H9 (cell line): Measurements from ENCODE around the gene OR13C8. TPM values are rescaled to one million over a fixed set of nuclear protein-coding genes. Genes with fewer than 3 reads are reported as not detected.

Experiments used
- DNase-seq: peaks from one replicate; pipeline ENCODE4 v3.0.0-alpha.2; 2017
- H2AFZ ChIP-seq: one replicate; pipeline ENCODE4 v1.6.1; 2013; ENCODE audit warnings: mild to moderate bottlenecking, low read length, control low read depth, moderate library complexity
- H2AK5ac ChIP-seq: 2 replicates; pipeline ENCODE4 v1.6.1; 2013; ENCODE audit warnings: low read length, control low read depth, mixed read lengths; ENCODE audit not compliant: insufficient read length
- H2BK120ac ChIP-seq: one replicate; pipeline ENCODE4 v1.6.1; 2013; ENCODE audit warnings: low read depth, mild to moderate bottlenecking, low read length, control low read depth, inconsistent platforms; ENCODE audit not compliant: poor library complexity, severe bottlenecking
- H2BK12ac ChIP-seq: 2 replicates; pipeline ENCODE4 v1.6.1; 2013; ENCODE audit warnings: low read length, control low read depth, mixed read lengths, low read depth; ENCODE audit not compliant: insufficient read length
- H2BK15ac ChIP-seq: 2 replicates; pipeline ENCODE4 v1.6.1; 2013; ENCODE audit warnings: low read depth, low read length, control low read depth
- H2BK20ac ChIP-seq: one replicate; pipeline ENCODE4 v1.6.1; 2013; ENCODE audit warnings: low read depth, mild to moderate bottlenecking, low read length, control low read depth, inconsistent platforms; ENCODE audit not compliant: poor library complexity, severe bottlenecking
- H2BK5ac ChIP-seq: 2 replicates; pipeline ENCODE4 v1.6.1; 2013; ENCODE audit warnings: low read length, control low read depth, mixed read lengths; ENCODE audit not compliant: insufficient read length
- H3K14ac ChIP-seq: 2 replicates; pipeline ENCODE4 v1.6.1; 2013; ENCODE audit warnings: low read length, control low read depth; ENCODE audit not compliant: insufficient read depth
- H3K18ac ChIP-seq: 2 replicates; pipeline ENCODE4 v1.6.1; 2013; ENCODE audit warnings: low read depth, mild to moderate bottlenecking, mixed read lengths, low read length, control low read depth; ENCODE audit not compliant: insufficient read length
- H3K23ac ChIP-seq: 2 replicates; pipeline ENCODE4 v1.6.1; 2013; ENCODE audit warnings: low read length, control low read depth, mixed read lengths, low read depth; ENCODE audit not compliant: insufficient read length
- H3K23me2 ChIP-seq: 2 replicates; pipeline ENCODE4 v1.6.1; 2013; ENCODE audit warnings: low read depth, mild to moderate bottlenecking, mixed read lengths, low read length, control low read depth; ENCODE audit not compliant: insufficient read length, poor library complexity, severe bottlenecking
- H3K27ac ChIP-seq: 2 replicates; pipeline ENCODE4 v1.5.1; 2013; ENCODE audit warnings: low read length, control low read depth, mixed read lengths, low read depth; ENCODE audit not compliant: insufficient read length
- H3K27me3 ChIP-seq: 2 replicates; pipeline ENCODE4 v1.6.1; 2013; ENCODE audit warnings: low read length, control low read depth, inconsistent platforms; ENCODE audit not compliant: insufficient read depth
- H3K4ac ChIP-seq: 2 replicates; pipeline ENCODE4 v1.6.1; 2013; ENCODE audit warnings: low read depth, mild to moderate bottlenecking, control low read depth, inconsistent platforms, low read length, moderate library complexity
- H3K4me1 ChIP-seq: 2 replicates; pipeline ENCODE4 v1.6.1; 2013; ENCODE audit warnings: low read length, control low read depth, inconsistent platforms; ENCODE audit not compliant: insufficient read depth
- H3K4me2 ChIP-seq: 2 replicates; pipeline ENCODE4 v1.6.1; 2013; ENCODE audit warnings: low read length, control low read depth, mixed read lengths; ENCODE audit not compliant: insufficient read length, insufficient read depth
- H3K56ac ChIP-seq: 2 replicates; pipeline ENCODE4 v1.6.1; 2013; ENCODE audit warnings: low read depth, mild to moderate bottlenecking, mixed read lengths, low read length, control low read depth; ENCODE audit not compliant: insufficient read length
- H3K79me1 ChIP-seq: 2 replicates; pipeline ENCODE4 v1.6.1; 2013; ENCODE audit warnings: low read depth, mild to moderate bottlenecking, moderate library complexity, low read length, control low read depth, inconsistent platforms; ENCODE audit not compliant: insufficient read depth, poor library complexity, severe bottlenecking
- H3K79me2 ChIP-seq: 2 replicates; pipeline ENCODE4 v1.6.1; 2013; ENCODE audit warnings: low read length, control low read depth, inconsistent platforms; ENCODE audit not compliant: insufficient read depth
- H3K9ac ChIP-seq: 2 replicates; pipeline ENCODE4 v1.6.1; 2013; ENCODE audit warnings: low read length, control low read depth, mixed read lengths; ENCODE audit not compliant: insufficient read length; ENCODE audit errors: extremely low read depth
- H3K9me3 ChIP-seq: one replicate; pipeline ENCODE4 v1.6.1; 2013; ENCODE audit warnings: low read depth, low read length, inconsistent platforms; ENCODE audit not compliant: control insufficient read depth
- H3T11ph ChIP-seq: one replicate; pipeline ENCODE4 v1.6.1; 2013; ENCODE audit warnings: mild to moderate bottlenecking, low read length, control low read depth, inconsistent platforms
- H4K20me1 ChIP-seq: one replicate; pipeline ENCODE4 v1.6.1; 2013; ENCODE audit not compliant: control insufficient read depth, insufficient read length, insufficient read depth
- H4K5ac ChIP-seq: 2 replicates; pipeline ENCODE4 v1.6.1; 2013; ENCODE audit warnings: low read depth, mild to moderate bottlenecking, mixed read lengths, low read length, control low read depth; ENCODE audit not compliant: insufficient read length
- H4K8ac ChIP-seq: replicated peaks from 2 replicates; pipeline ENCODE4 v1.6.1; 2013; ENCODE audit warnings: low read length, control low read depth, mixed read lengths, low read depth; ENCODE audit not compliant: insufficient read length
- H4K91ac ChIP-seq: 2 replicates; pipeline ENCODE4 v1.6.1; 2013; ENCODE audit warnings: low read depth, mild to moderate bottlenecking, moderate library complexity, mixed read lengths, low read length, control low read depth; ENCODE audit not compliant: insufficient read length
- H3K27ac Mint-ChIP-seq, 3 experiments: 2 replicates in 2 of 3; 3 replicates in 1 of 3; pipeline ENCODE4 v1.8.0; 2020 to 2021; ENCODE audit warnings: mixed read lengths in 3 of 3, mild to moderate bottlenecking in 1 of 3, moderate library complexity in 1 of 3
- H3K27me3 Mint-ChIP-seq: 2 replicates; pipeline ENCODE4 v1.8.0; 2021; ENCODE audit warnings: low read depth, mild to moderate bottlenecking, moderate library complexity, mixed read lengths
- H3K36me3 Mint-ChIP-seq, 3 experiments: 2 replicates in 2 of 3; 3 replicates in 1 of 3; pipeline ENCODE4 v1.8.0; 2020 to 2021; ENCODE audit warnings: low read depth in 3 of 3, mixed read lengths in 3 of 3; ENCODE audit not compliant: insufficient read depth in 1 of 3
- H3K4me1 Mint-ChIP-seq, 2 experiments: 2 replicates each; pipeline ENCODE4 v1.8.0; 2020; ENCODE audit warnings: mixed read lengths in 2 of 2
- H3K4me3 Mint-ChIP-seq, 2 experiments: 2 replicates in 1 of 2; 3 replicates in 1 of 2; pipeline ENCODE4 v1.8.0; 2020 to 2021; ENCODE audit warnings: mild to moderate bottlenecking in 2 of 2, mixed read lengths in 2 of 2, moderate library complexity in 1 of 2
- H3K9me3 Mint-ChIP-seq, 2 experiments: 2 replicates in 1 of 2; 3 replicates in 1 of 2; pipeline ENCODE4 v1.8.0; 2020; ENCODE audit warnings: mild to moderate bottlenecking in 2 of 2, mixed read lengths in 2 of 2, moderate library complexity in 1 of 2
- CTCF ChIP-seq: fragments of 200-600 bp; sonication (generic); conservative IDR thresholded peaks from 3 replicates; pipeline ENCODE4 v1.8.0; 2021; ENCODE audit warnings: antibody characterized with exemption, mild to moderate bottlenecking
- WGBS: extraction: QIAGEN DNeasy Blood & Tissue Kit; methylation state at CpG from one replicate; pipeline ENCODE4 v1.1.7; 2013; ENCODE audit warnings: missing lambda C conversion rate, low lambda C conversion rate, mixed read lengths; ENCODE audit not compliant: insufficient read length; ENCODE audit errors: extremely low coverage; 5-methylcytosine and 5-hydroxymethylcytosine counted together
- total RNA-seq: library from RNA; stranded (reverse); gene quantifications from 2 replicates; pipeline ENCODE4 v1.2.1, GENCODE V29; 2021

OR13C8 gene
- total RNA-seq, 1 experiment from 2014 or later: not detected

GRCh38 chr9:104539275-104539674 lies 29.7 kb upstream of the OR13C8 start:
- Histone ChIP-seq H3K14ac (no peak overlapping the region), H3K56ac (no peak overlapping the region), H3K79me2 (no peaks in the 10 kb centered on the region), H2BK20ac (no peak overlapping the region), H3K27ac (no peak overlapping the region), H4K91ac (no peak overlapping the region), H3K18ac (no peak overlapping the region), H3K23ac (no peak overlapping the region), H3K4me1 (no peaks in the 10 kb centered on the region), H2BK15ac (no peak overlapping the region), H3T11ph (no peak overlapping the region), H3K79me1 (no peaks in the 10 kb centered on the region), H4K5ac (no peak overlapping the region), H2AFZ (no peak overlapping the region), H3K9ac (no peak overlapping the region), H3K23me2 (no peaks in the 10 kb centered on the region), H2BK120ac (no peak overlapping the region), H3K27me3 (no peaks in the 10 kb centered on the region), H2BK12ac (no peak overlapping the region), H3K4ac (no peak overlapping the region), H2BK5ac (no peak overlapping the region), H3K9me3 (no peaks in the 10 kb centered on the region), H3K4me2 (no peak overlapping the region), H4K20me1 (no peaks in the 10 kb centered on the region), H2AK5ac (no peak overlapping the region), H4K8ac (no peak overlapping the region)
- Mint-ChIP-seq H3K36me3 (no peaks in the 10 kb centered on the region), H3K27ac (no peak overlapping the region), H3K27me3 (no peaks in the 10 kb centered on the region), H3K9me3 (no peaks in the 10 kb centered on the region), H3K4me1 (no peaks in the 10 kb centered on the region), H3K4me3 (no peak overlapping the region)
- DNase-seq: no peak
- WGBS: no CpG with 5 or more reads among the region's 1 CpG
- TF ChIP-seq CTCF: no peak
